KMS-11 (cell line): Measurements from ENCODE around the gene ATP13A2.

Experiments
- H2AFZ ChIP-seq: fragments of 200-600 bp; sonication (generic); 2 replicates; pipeline ENCODE4 v1.6.1; 2016; ENCODE audit warnings: antibody characterized with exemption, mixed run types, low read depth
- H3K27ac ChIP-seq: fragments of 200-600 bp; sonication (generic); 2 replicates; pipeline ENCODE4 v1.6.1; 2016; ENCODE audit warnings: mild to moderate bottlenecking, mixed run types
- H3K27me3 ChIP-seq: fragments of 200-600 bp; sonication (generic); 2 replicates; pipeline ENCODE4 v1.6.1; 2017; ENCODE audit warnings: mild to moderate bottlenecking, low read depth, mixed run types, moderate library complexity; ENCODE audit not compliant: insufficient read depth
- H3K36me3 ChIP-seq: fragments of 200-600 bp; sonication (generic); 2 replicates; pipeline ENCODE4 v1.6.1; 2017; ENCODE audit warnings: mild to moderate bottlenecking, mixed run types; ENCODE audit not compliant: insufficient read depth
- H3K4me1 ChIP-seq: fragments of 200-600 bp; sonication (generic); 2 replicates; pipeline ENCODE4 v1.6.1; 2016; ENCODE audit warnings: mild to moderate bottlenecking, low read depth, mixed run types; ENCODE audit not compliant: poor library complexity, severe bottlenecking
- H3K4me2 ChIP-seq: fragments of 200-600 bp; sonication (generic); 2 replicates; pipeline ENCODE4 v1.7.0; 2016; ENCODE audit warnings: mild to moderate bottlenecking, mixed run types
- H3K4me3 ChIP-seq: fragments of 200-600 bp; sonication (generic); IDR thresholded peaks from 2 replicates; pipeline ENCODE4 v1.6.1; 2017; ENCODE audit warnings: low read depth, low read length, mixed read lengths; ENCODE audit not compliant: insufficient read depth
- H3K79me2 ChIP-seq: fragments of 200-600 bp; sonication (generic); 2 replicates; pipeline ENCODE4 v1.6.1; 2016; ENCODE audit warnings: low read depth, mixed run types; ENCODE audit not compliant: insufficient read depth
- H3K9ac ChIP-seq: fragments of 200-600 bp; sonication (generic); 2 replicates; pipeline ENCODE4 v1.6.1; 2016; ENCODE audit warnings: mild to moderate bottlenecking, mixed run types
- H4K20me1 ChIP-seq: fragments of 200-600 bp; sonication (generic); 2 replicates; pipeline ENCODE4 v1.6.1; 2016; ENCODE audit warnings: mild to moderate bottlenecking, mixed run types; ENCODE audit not compliant: insufficient read depth
- CTCF ChIP-seq: fragments of 200-600 bp; sonication (generic); conservative IDR thresholded peaks from 2 replicates; pipeline ENCODE4 v1.6.1; 2017; ENCODE audit warnings: low read depth, mild to moderate bottlenecking, antibody characterized with exemption, low read length, moderate library complexity, mixed read lengths

Gene ATP13A2

GRCh38 chr1:16978567-16979474 is 32.9 kb downstream of the ATP13A2 start:
- H2AFZ ChIP-seq: no peak overlapping the region

GRCh38 chr1:16978139-16978538 is 33.6 kb downstream of the ATP13A2 start:
- Histone ChIP-seq H3K4me1 (no peaks in the 10 kb centered on the region), H3K27me3 (no peaks in the 10 kb centered on the region), H3K79me2 (no peaks in the 10 kb centered on the region), H3K4me2 (no peak overlapping the region), H3K27ac (no peak overlapping the region), H3K36me3 (no peaks in the 10 kb centered on the region), H2AFZ (no peak overlapping the region), H4K20me1 (no peaks in the 10 kb centered on the region), H3K9ac (no peak overlapping the region), H3K4me3 (no peak overlapping the region)
- no peak for TF ChIP-seq CTCF

More at GRCh38 chr1:16978567-16979474, 32.9 kb downstream of the ATP13A2 start:
- no peaks in the 10 kb centered on the region for H3K4me1 ChIP-seq
- H4K20me1 ChIP-seq: no peaks in the 10 kb centered on the region
- no peak overlapping the region for H3K4me3 ChIP-seq
- no peak for TF ChIP-seq CTCF
- no peak overlapping the region for H3K27ac ChIP-seq
- no peaks in the 10 kb centered on the region for H3K27me3 ChIP-seq
- no peak overlapping the region for H3K9ac ChIP-seq
- no peaks in the 10 kb centered on the region for H3K36me3 ChIP-seq
- no peak overlapping the region for H3K4me2 ChIP-seq
- H3K79me2 ChIP-seq: no peaks in the 10 kb centered on the region

- H4K20me1 ChIP-seq: no peaks in the 10 kb centered on the region
These were observed 34.4 kb downstream of the ATP13A2 start for GRCh38 chr1:16977377-16977776.

GRCh38 chr1:16976966-16977365 is 34.8 kb downstream of the ATP13A2 start:
- Histone ChIP-seq H3K4me3 (no peak overlapping the region), H3K4me2 (no peak overlapping the region), H3K4me1 (no peaks in the 10 kb centered on the region), H3K79me2 (no peaks in the 10 kb centered on the region), H4K20me1 (no peaks in the 10 kb centered on the region), H3K27ac (no peak overlapping the region), H3K27me3 (no peaks in the 10 kb centered on the region), H3K9ac (no peak overlapping the region), H3K36me3 (no peaks in the 10 kb centered on the region), H2AFZ (no peak overlapping the region)
- TF ChIP-seq CTCF: no peak

More at GRCh38 chr1:16977377-16977776, 34.4 kb downstream of the ATP13A2 start:
- no peak overlapping the region for H3K27ac ChIP-seq
- no peak overlapping the region for H2AFZ ChIP-seq
- H3K4me3 ChIP-seq: no peak overlapping the region
- no peak overlapping the region for H3K4me2 ChIP-seq
- no peak overlapping the region for H3K9ac ChIP-seq
- no peaks in the 10 kb centered on the region for H3K4me1 ChIP-seq
- no peaks in the 10 kb centered on the region for H3K27me3 ChIP-seq
- H3K36me3 ChIP-seq: no peaks in the 10 kb centered on the region
- no peak for TF ChIP-seq CTCF
- H3K79me2 ChIP-seq: no peaks in the 10 kb centered on the region
